Activated T-cell treated with anti-CD3 and anti-CD28 coated beads for 4 hours (primary cell): ENCODE data around the gene RALBP1.
"Not testable (repeated sequence)": the region's sequence is repeated elsewhere in the genome, so short reads cannot be mapped to it uniquely, and the experiment has no call there.

Experiments used
- DNase-seq: peaks from one replicate; pipeline ENCODE4 v3.0.0-alpha.2; 2020

The RALBP1 gene

GRCh38 chr18:9474983-9475642, at the start of gene RALBP1:
Gene RALBP1 (plus strand): TSS chr18:9475513. CDS start chr18:9513046, 37,533 bp downstream.
- DNase-seq: peak; percentile 93

- no peak for DNase-seq
These were observed 48.6 kb upstream of the RALBP1 start for GRCh38 chr18:9426753-9427152.

- DNase-seq: no peak
These were observed 47.0 kb upstream of the RALBP1 start for GRCh38 chr18:9428301-9428706.

- DNase-seq: no peak
These were observed 46.3 kb upstream of the RALBP1 start for GRCh38 chr18:9428862-9429661.

GRCh38 chr18:9429662-9429993, 45.7 kb upstream of the RALBP1 start:
- no peak for DNase-seq

GRCh38 chr18:9430315-9430714, 45.0 kb upstream of the RALBP1 start:
- not testable (repeated sequence) for DNase-seq

- DNase-seq: no peak
These were observed 44.0 kb upstream of the RALBP1 start for GRCh38 chr18:9431296-9431695.

- not testable (repeated sequence) for DNase-seq
These were observed 42.2 kb upstream of the RALBP1 start for GRCh38 chr18:9433122-9433521.

GRCh38 chr18:9433671-9434121, 41.6 kb upstream of the RALBP1 start:
- no peak for DNase-seq

- no peak for DNase-seq
These were observed 41.1 kb upstream of the RALBP1 start for GRCh38 chr18:9434122-9434701.

- no peak for DNase-seq
These were observed 40.3 kb upstream of the RALBP1 start for GRCh38 chr18:9435041-9435440.

- DNase-seq: no peak
These were observed 38.9 kb upstream of the RALBP1 start for GRCh38 chr18:9436206-9436929.

GRCh38 chr18:9437021-9437437, 38.3 kb upstream of the RALBP1 start:
- no peak for DNase-seq

GRCh38 chr18:9437672-9438071, 37.6 kb upstream of the RALBP1 start:
- no peak for DNase-seq

- no peak for DNase-seq
These were observed 34.3 kb upstream of the RALBP1 start for GRCh38 chr18:9441061-9441460.

GRCh38 chr18:9444549-9444948, 30.8 kb upstream of the RALBP1 start:
- DNase-seq: no peak

GRCh38 chr18:9446839-9447238, 28.5 kb upstream of the RALBP1 start:
- DNase-seq: no peak

GRCh38 chr18:9447334-9447733, 28.0 kb upstream of the RALBP1 start:
- no peak for DNase-seq

- DNase-seq: no peak
These were observed 25.5 kb upstream of the RALBP1 start for GRCh38 chr18:9449600-9450414.

- DNase-seq: not testable (repeated sequence)
These were observed 24.4 kb upstream of the RALBP1 start for GRCh38 chr18:9450920-9451319.

GRCh38 chr18:9453283-9453682, 22.0 kb upstream of the RALBP1 start:
- DNase-seq: no peak

- DNase-seq: no peak
These were observed 21.1 kb upstream of the RALBP1 start for GRCh38 chr18:9454061-9454703.
